Naive thymus-derived CD4-positive, alpha-beta T cell (primary cell): Measurements from ENCODE around the gene UFC1. TPM values are rescaled to one million over a fixed set of nuclear protein-coding genes. Genes with fewer than 3 reads are reported as not detected.
A peak's percentile ranks its signal among the peaks of the same experiment; 100 is the strongest.

ENCODE experiments used
- ATAC-seq: fragments of 150-1000 bp; cut with Tn5 transposase; 2 replicates; pipeline ENCODE4 v1.10.0; 2021; ENCODE audit warnings: mild to moderate bottlenecking, moderate library complexity
- CTCF ChIA-PET: fragments of 350-600 bp; sonication (Branson Sonifier 250); formaldehyde crosslinking; loops from one replicate; lab custom pipeline; 2021; ENCODE audit warnings: antibody characterized with exemption; lab: Charles Lee
- POLR2A ChIA-PET: fragments of 350-600 bp; sonication (Branson Sonifier 250); formaldehyde crosslinking; loops from one replicate; lab custom pipeline; 2021; ENCODE audit warnings: antibody characterized with exemption, inconsistent platforms; lab: Charles Lee
- DNase-seq, 9 donors: peaks; one replicate each; pipeline versions ENCODE4 v3.0.0 to v3.0.0-alpha.2; 2020 to 2022; ENCODE audit warnings: mixed read lengths in 1 of 9
- H3K27ac ChIP-seq: one replicate; pipeline ENCODE4 v1.7.0; 2013; ENCODE audit warnings: mild to moderate bottlenecking, low read depth, low read length, moderate library complexity
- H3K27me3 ChIP-seq, 2 donors: one replicate each; pipeline ENCODE4 v1.7.0; 2013; ENCODE audit warnings: low read length in 2 of 2, mild to moderate bottlenecking in 2 of 2, moderate library complexity in 2 of 2; ENCODE audit not compliant: control insufficient read depth in 2 of 2, insufficient read depth in 2 of 2
- H3K36me3 ChIP-seq, 3 experiments: 1 replicate in 2 of 3; 2 replicates in 1 of 3; pipeline ENCODE4 v1.7.0; 2013; ENCODE audit warnings: low read length in 3 of 3, mild to moderate bottlenecking in 3 of 3, moderate library complexity in 1 of 3; ENCODE audit not compliant: insufficient read depth in 3 of 3, control insufficient read depth in 2 of 3
- H3K4me1 ChIP-seq, 2 donors: one replicate each; pipeline ENCODE4 v1.7.0; 2013; ENCODE audit warnings: low read length in 2 of 2, mild to moderate bottlenecking in 2 of 2, moderate library complexity in 1 of 2; ENCODE audit not compliant: control insufficient read depth in 2 of 2, insufficient read depth in 2 of 2
- H3K4me3 ChIP-seq: 2 replicates; pipeline ENCODE4 v1.7.0; 2013; ENCODE audit warnings: mild to moderate bottlenecking, low read length
- H3K9me3 ChIP-seq, 3 experiments: 1 replicate in 2 of 3; 2 replicates in 1 of 3; pipeline ENCODE4 v1.7.0; 2013; ENCODE audit warnings: low read length in 3 of 3; ENCODE audit not compliant: control insufficient read depth in 2 of 3
- H3K27ac Mint-ChIP-seq, 9 donors: one replicate each; pipeline ENCODE4 v1.8.0; 2020 to 2022; ENCODE audit warnings: mixed read lengths in 9 of 9, mild to moderate bottlenecking in 8 of 9, moderate library complexity in 5 of 9, inconsistent platforms in 2 of 9
- H3K27me3 Mint-ChIP-seq, 5 donors: one replicate each; pipeline ENCODE4 v1.8.0; 2021 to 2022; ENCODE audit warnings: mixed read lengths in 5 of 5, mild to moderate bottlenecking in 1 of 5
- H3K36me3 Mint-ChIP-seq, 5 donors: one replicate each; pipeline ENCODE4 v1.8.0; 2020 to 2022; ENCODE audit warnings: mixed read lengths in 5 of 5, mild to moderate bottlenecking in 3 of 5, inconsistent platforms in 1 of 5
- H3K4me1 Mint-ChIP-seq, 7 donors: one replicate each; pipeline ENCODE4 v1.8.0; 2020 to 2022; ENCODE audit warnings: mixed read lengths in 7 of 7, mild to moderate bottlenecking in 3 of 7, inconsistent platforms in 1 of 7
- H3K4me3 Mint-ChIP-seq, 10 donors: one replicate each; pipeline ENCODE4 v1.8.0; 2020 to 2022; ENCODE audit warnings: mild to moderate bottlenecking in 10 of 10, mixed read lengths in 10 of 10, moderate library complexity in 6 of 10, inconsistent platforms in 2 of 10
- H3K9me3 Mint-ChIP-seq, 11 donors: one replicate each; pipeline ENCODE4 v1.8.0; 2020 to 2022; ENCODE audit warnings: mixed read lengths in 11 of 11, mild to moderate bottlenecking in 4 of 11, inconsistent platforms in 1 of 11, moderate library complexity in 1 of 11
- intact Hi-C, 2 donors: fragments of 100-400 bp; cut with micrococcal nuclease; formaldehyde crosslinking; loops; one replicate each; pipeline ENCODE4 v1.15.1; 2023
- polyA plus RNA-seq, 2 donors: library from polyadenylated mRNA; unstranded; fragments of 300-500 nt; fragmentation: Illumina TruSeq; gene quantifications; one replicate each; pipeline ENCODE4 v1.2.3, GENCODE V29; 2021
- total RNA-seq, 6 experiments: library from RNA in 5 of 6; stranded (reverse) in 5 of 6; gene quantifications; 1 replicate in 5 of 6; 2 replicates in 1 of 6; pipeline ENCODE4 v1.2.3 and lab custom pipeline; 2021 to 2026

The UFC1 gene
- total and polyA plus RNA-seq, 7 experiments from 2014 or later = 83.7 to 132 (median 106) TPM

DNA sequence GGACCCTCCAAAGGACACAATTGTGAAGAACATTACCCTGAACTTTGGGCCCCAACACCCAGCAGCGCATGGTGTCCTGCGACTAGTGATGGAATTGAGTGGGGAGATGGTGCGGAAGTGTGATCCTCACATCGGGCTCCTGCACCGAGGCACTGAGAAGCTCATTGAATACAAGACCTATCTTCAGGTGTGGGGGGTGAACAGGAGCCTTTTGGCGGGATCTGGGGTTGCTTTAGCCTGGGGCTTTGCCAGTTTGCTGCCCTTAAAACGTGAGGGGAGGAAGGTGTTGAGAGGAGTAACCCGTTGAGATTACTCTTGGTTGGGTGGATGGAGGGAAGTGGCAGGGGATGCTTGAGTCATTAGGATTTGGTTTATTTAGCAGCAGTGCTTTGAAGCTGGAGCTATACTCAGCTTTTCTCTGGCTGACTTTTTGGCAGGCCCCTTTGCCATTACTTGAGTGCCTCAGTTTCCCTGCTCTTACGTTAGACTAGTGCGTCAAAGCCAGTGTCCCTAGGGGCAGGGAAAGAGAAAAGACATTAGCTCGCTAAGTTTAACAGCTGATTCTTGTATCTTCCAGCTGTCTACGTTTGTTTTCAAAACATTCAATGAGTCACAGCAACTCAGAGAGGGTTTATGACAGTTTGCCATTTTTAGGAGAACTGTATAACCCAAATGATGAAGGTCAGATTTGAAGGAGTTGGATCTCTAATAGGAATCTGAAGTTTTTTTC is 52.8 kb downstream of the UFC1 start:
- no peak for DNase-seq
- Mint-ChIP-seq H3K4me3 (no peak overlapping the region), H3K4me1 (peaks cover 17 to 73% (median 61%) of the 10 kb centered on the region in 7 donors), H3K27ac (peak overlapping the region in 5 of 9 donors; percentile 10 to 88 (median 64)), H3K36me3 (peaks cover 22 to 42% (median 34%) of the 10 kb centered on the region in 5 donors), H3K9me3 (no peaks in the 10 kb centered on the region), H3K27me3 (no peaks in the 10 kb centered on the region)
- Histone ChIP-seq H3K4me3 (no peak overlapping the region), H3K27me3 (no peaks in the 10 kb centered on the region), H3K4me1 (peaks cover 18 to 49% of the 10 kb centered on the region in 2 donors), H3K36me3 (peaks cover 20 to 66% (median 37%) of the 10 kb centered on the region in 3 experiments), H3K9me3 (no peaks in the 10 kb centered on the region), H3K27ac (no peak overlapping the region)
- intact Hi-C loops = no loop called here
- ATAC-seq = no peak
- ChIA-PET POLR2A (interaction anchor here (0.7 to 29.1 kb wide), 9 partner anchors 9 to 97 kb away, joined by 3 to 508 read pairs (median 6); partner anchors contain the start of genes APOA2, FCER1G, PPOX and TOMM40L), CTCF (interaction anchor here (0.7 to 6.1 kb wide), 9 partner anchors 15 to 182 kb away, joined by 3 to 66 read pairs (median 5); partner anchors contain the start of genes PPOX and TOMM40L)

DNA sequence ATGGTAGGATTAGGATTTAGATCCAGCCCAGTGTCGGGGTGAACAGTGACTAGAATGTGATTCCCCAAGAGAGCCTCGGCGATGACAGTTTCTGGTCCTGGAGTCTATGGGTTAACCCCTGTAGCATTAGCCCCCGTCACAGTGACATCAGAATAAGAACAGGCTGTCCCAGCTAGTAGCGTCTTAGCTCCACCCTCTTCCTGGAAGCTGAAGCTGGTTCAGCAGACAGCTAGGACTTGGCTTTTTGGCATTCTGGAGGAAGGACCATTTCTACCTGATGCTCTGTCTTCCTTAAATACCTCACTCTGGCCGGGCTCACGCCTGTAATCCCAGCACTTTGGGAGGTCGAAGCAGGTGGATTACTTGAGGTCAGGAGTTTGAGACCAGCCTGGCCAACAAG is 53.4 kb downstream of the UFC1 start:
- H3K4me3 ChIP-seq = no peak overlapping the region
- Mint-ChIP-seq H3K27me3 (no peaks in the 10 kb centered on the region), H3K9me3 (no peaks in the 10 kb centered on the region), H3K4me3 (no peak overlapping the region), H3K4me1 (peaks cover 17 to 71% (median 55%) of the 10 kb centered on the region in 7 donors), H3K27ac (peak overlapping the region in 3 of 9 donors; percentile 2 to 52 (median 10)), H3K36me3 (peaks cover 25 to 46% (median 37%) of the 10 kb centered on the region in 5 donors)
- peaks cover 16 to 45% of the 10 kb centered on the region in 2 donors for H3K4me1 ChIP-seq
- DNase-seq (no peak), ATAC-seq (no peak)
- no peaks in the 10 kb centered on the region for H3K27me3 ChIP-seq
- H3K9me3 ChIP-seq = no peaks in the 10 kb centered on the region
- ChIA-PET CTCF (interaction anchor here (1.0 to 6.1 kb wide), 5 partner anchors 15 to 167 kb away, joined by 3 to 66 read pairs (median 21); partner anchors contain the start of gene TOMM40L), POLR2A (interaction anchor here (0.6 to 29.1 kb wide), 4 partner anchors 16 to 83 kb away, joined by 4 to 508 read pairs (median 113); partner anchors contain the start of genes APOA2, FCER1G, PPOX and TOMM40L)
- no peak overlapping the region for H3K27ac ChIP-seq
- intact Hi-C loops = no loop called here
- peaks cover 23 to 72% (median 43%) of the 10 kb centered on the region in 3 experiments for H3K36me3 ChIP-seq

Other genes with a start within 250 kb of the UFC1 start
- not detected for gene ITLN2, start 199.2 kb upstream of the UFC1 start, total RNA-seq
- gene ITLN2, start 199.2 kb upstream of the UFC1 start, polyA plus RNA-seq = not detected
- 10 to 100 TPM; 11.3 to 23.7 (median 16.5) TPM for gene F11R, start 132.8 kb upstream of the UFC1 start, total RNA-seq
- 10 to 100 TPM; 12.7 to 14.4 TPM for gene F11R, start 132.8 kb upstream of the UFC1 start, polyA plus RNA-seq
- gene TSTD1, start 115.0 kb upstream of the UFC1 start, total RNA-seq = 10 to 100 TPM; 49.8 to 84.0 (median 58.2) TPM
- gene TSTD1, start 115.0 kb upstream of the UFC1 start, polyA plus RNA-seq = 100 to 1,000 TPM; 349 to 494 TPM
- gene USF1, start 108.0 kb upstream of the UFC1 start, total RNA-seq = 100 to 1,000 TPM in 1 of 5 experiments, 10 to 100 TPM in 4; 71.6 to 115 (median 91.7) TPM
- gene USF1, start 108.0 kb upstream of the UFC1 start, polyA plus RNA-seq = 1 to 10 TPM; 3.9 to 5.5 TPM
- gene ARHGAP30, start 84.1 kb upstream of the UFC1 start, total RNA-seq = 100 to 1,000 TPM; 152 to 291 (median 235) TPM
- 100 to 1,000 TPM; 128 to 258 TPM for gene ARHGAP30, start 84.1 kb upstream of the UFC1 start, polyA plus RNA-seq
- gene NECTIN4, start 64.4 kb upstream of the UFC1 start, total RNA-seq = not detected
- gene NECTIN4, start 64.4 kb upstream of the UFC1 start, polyA plus RNA-seq = not detected
- gene KLHDC9, start 55.6 kb upstream of the UFC1 start, total RNA-seq = 1 to 10 TPM in 1 of 5 experiments, under 1 TPM in 1, not detected in 3; 0.40 to 1.1 TPM
- gene KLHDC9, start 55.6 kb upstream of the UFC1 start, polyA plus RNA-seq = under 1 TPM in 1 of 2 donors, not detected in 1; 0.74 TPM
- 10 to 100 TPM; 32.0 to 67.9 (median 34.0) TPM for gene PFDN2, start 35.9 kb upstream of the UFC1 start, total RNA-seq
- 10 to 100 TPM; 66.6 to 84.0 TPM for gene PFDN2, start 35.9 kb upstream of the UFC1 start, polyA plus RNA-seq
- 10 to 100 TPM; 23.3 to 49.6 (median 41.8) TPM for gene NIT1, start 35.9 kb upstream of the UFC1 start, total RNA-seq
- 10 to 100 TPM; 14.1 to 28.4 TPM for gene NIT1, start 35.9 kb upstream of the UFC1 start, polyA plus RNA-seq
- 10 to 100 TPM; 34.3 to 43.0 (median 36.0) TPM for gene DEDD, start 21.3 kb upstream of the UFC1 start, total RNA-seq
- gene DEDD, start 21.3 kb upstream of the UFC1 start, polyA plus RNA-seq = 10 to 100 TPM; 34.0 to 48.7 TPM
- gene USP21, start 5.5 kb downstream of the UFC1 start, total RNA-seq = 10 to 100 TPM; 36.0 to 66.0 (median 38.6) TPM
- 10 to 100 TPM; 15.2 to 35.0 TPM for gene USP21, start 5.5 kb downstream of the UFC1 start, polyA plus RNA-seq
- gene PPOX, start 12.4 kb downstream of the UFC1 start, total RNA-seq = 10 to 100 TPM; 39.7 to 76.2 (median 43.4) TPM
- gene PPOX, start 12.4 kb downstream of the UFC1 start, polyA plus RNA-seq = 10 to 100 TPM; 20.1 to 22.9 TPM
- gene B4GALT3, start 23.5 kb downstream of the UFC1 start, total RNA-seq = 10 to 100 TPM; 40.5 to 83.7 (median 54.3) TPM
- gene B4GALT3, start 23.5 kb downstream of the UFC1 start, polyA plus RNA-seq = 10 to 100 TPM; 36.2 to 52.5 TPM
- 1 to 10 TPM in 4 of 5 experiments, under 1 TPM in 1; 0.70 to 3.3 (median 1.6) TPM for gene ADAMTS4, start 45.1 kb downstream of the UFC1 start, total RNA-seq
- gene ADAMTS4, start 45.1 kb downstream of the UFC1 start, polyA plus RNA-seq = under 1 TPM; 0.21 to 0.38 TPM
- 100 to 1,000 TPM in 2 of 5 experiments, 10 to 100 TPM in 3; 64.1 to 131 (median 85.3) TPM for gene NDUFS2, start 48.4 kb downstream of the UFC1 start, total RNA-seq
- 100 to 1,000 TPM in 1 of 2 donors, 10 to 100 TPM in 1; 94.6 to 102 TPM for gene NDUFS2, start 48.4 kb downstream of the UFC1 start, polyA plus RNA-seq
- 100 to 1,000 TPM in 1 of 5 experiments, 10 to 100 TPM in 3, 1 to 10 TPM in 1; 2.6 to 171 (median 14.5) TPM for gene FCER1G, start 61.3 kb downstream of the UFC1 start, total RNA-seq
- gene FCER1G, start 61.3 kb downstream of the UFC1 start, polyA plus RNA-seq = 1 to 10 TPM; 2.7 to 5.1 TPM
- gene APOA2, start 69.7 kb downstream of the UFC1 start, total RNA-seq = not detected
- not detected for gene APOA2, start 69.7 kb downstream of the UFC1 start, polyA plus RNA-seq
- gene TOMM40L, start 72.1 kb downstream of the UFC1 start, total RNA-seq = 10 to 100 TPM in 4 of 5 experiments, 1 to 10 TPM in 1; 8.9 to 24.3 (median 11.8) TPM
- gene TOMM40L, start 72.1 kb downstream of the UFC1 start, polyA plus RNA-seq = 1 to 10 TPM; 6.0 to 6.4 TPM
- gene NR1I3, start 84.2 kb downstream of the UFC1 start, total RNA-seq = not detected
- gene NR1I3, start 84.2 kb downstream of the UFC1 start, polyA plus RNA-seq = not detected
- not detected for gene PCP4L1, start 104.8 kb downstream of the UFC1 start, total RNA-seq
- under 1 TPM in 1 of 2 donors, not detected in 1; 0.15 TPM for gene PCP4L1, start 104.8 kb downstream of the UFC1 start, polyA plus RNA-seq
- gene MPZ, start 156.0 kb downstream of the UFC1 start, total RNA-seq = 10 to 100 TPM in 2 of 5 experiments, 1 to 10 TPM in 3; 2.3 to 12.4 (median 6.2) TPM
- not detected for gene MPZ, start 156.0 kb downstream of the UFC1 start, polyA plus RNA-seq
- 100 to 1,000 TPM in 3 of 5 experiments, 10 to 100 TPM in 2; 66.3 to 174 (median 106) TPM for gene SDHC, start 160.4 kb downstream of the UFC1 start, total RNA-seq
- 100 to 1,000 TPM; 201 to 274 TPM for gene SDHC, start 160.4 kb downstream of the UFC1 start, polyA plus RNA-seq
- gene CFAP126, start 213.9 kb downstream of the UFC1 start, total RNA-seq = not detected
- gene CFAP126, start 213.9 kb downstream of the UFC1 start, polyA plus RNA-seq = not detected